BLaER1 treated with 17β-estradiol and CSF1 and Interleukin-3, amounts not matched to agents 10 nM and 100 nM (cell line): ENCODE data around the gene ICAM3.
"Not testable (repeated sequence)": the region's sequence is repeated elsewhere in the genome, so short reads cannot be mapped to it uniquely, and the experiment has no call there.

Experiments used
- H3K27ac ChIP-seq, 11 experiments: shearing (Covaris generic); formaldehyde crosslinking; 2 replicates each; pipeline ENCODE4 v1.8.1; 2022
- H3K27me3 ChIP-seq, 11 experiments: shearing (Covaris generic); formaldehyde crosslinking; 2 replicates each; pipeline ENCODE4 v1.8.1; 2022
- H3K36me3 ChIP-seq, 11 experiments: shearing (Covaris generic); formaldehyde crosslinking; 2 replicates each; pipeline ENCODE4 v1.8.1; 2022
- H3K4me1 ChIP-seq, 10 experiments: shearing (Covaris generic); formaldehyde crosslinking; 2 replicates each; pipeline ENCODE4 v1.8.1; 2022
- H3K4me2 ChIP-seq, 11 experiments: shearing (Covaris generic); formaldehyde crosslinking; 2 replicates each; pipeline ENCODE4 v1.8.1; 2022
- H3K4me3 ChIP-seq, 10 experiments: shearing (Covaris generic); formaldehyde crosslinking; 2 replicates each; pipeline ENCODE4 v1.8.1; 2022
- H3K9ac ChIP-seq, 11 experiments: shearing (Covaris generic); formaldehyde crosslinking; 2 replicates each; pipeline ENCODE4 v1.8.1; 2022
- H3K9me3 ChIP-seq, 11 experiments: shearing (Covaris generic); formaldehyde crosslinking; replicated peaks in 1 of 11; 2 replicates each; pipeline ENCODE4 v1.8.1; 2022
- H4K20me1 ChIP-seq, 11 experiments: shearing (Covaris generic); formaldehyde crosslinking; 2 replicates each; pipeline ENCODE4 v1.8.1; 2022
- Cebpa-rat ChIP-seq, 11 experiments: shearing (Covaris generic); IDR thresholded peaks; 2 replicates each; pipeline ENCODE4 v1.8.1; 2022

The ICAM3 gene, protein sequence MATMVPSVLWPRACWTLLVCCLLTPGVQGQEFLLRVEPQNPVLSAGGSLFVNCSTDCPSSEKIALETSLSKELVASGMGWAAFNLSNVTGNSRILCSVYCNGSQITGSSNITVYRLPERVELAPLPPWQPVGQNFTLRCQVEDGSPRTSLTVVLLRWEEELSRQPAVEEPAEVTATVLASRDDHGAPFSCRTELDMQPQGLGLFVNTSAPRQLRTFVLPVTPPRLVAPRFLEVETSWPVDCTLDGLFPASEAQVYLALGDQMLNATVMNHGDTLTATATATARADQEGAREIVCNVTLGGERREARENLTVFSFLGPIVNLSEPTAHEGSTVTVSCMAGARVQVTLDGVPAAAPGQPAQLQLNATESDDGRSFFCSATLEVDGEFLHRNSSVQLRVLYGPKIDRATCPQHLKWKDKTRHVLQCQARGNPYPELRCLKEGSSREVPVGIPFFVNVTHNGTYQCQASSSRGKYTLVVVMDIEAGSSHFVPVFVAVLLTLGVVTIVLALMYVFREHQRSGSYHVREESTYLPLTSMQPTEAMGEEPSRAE

GRCh38 chr19:10339380-10339960 lies at the start of gene ICAM3:
TSS of gene ICAM3 (minus strand) at chr19:10339624. CDS start at chr19:10339614, 10 bp downstream.
- Histone ChIP-seq H3K9ac (peak within 1 kb of the TSS; percentile 40 to 71 (median 64); a peak in 20 of 22 replicates), H4K20me1 (no peaks in the 10 kb centered on the region), H3K9me3 (no peaks in the 10 kb centered on the region), H3K27ac (peak within 1 kb of the TSS; percentile 25 to 80 (median 73); a peak in 20 of 22 replicates), H3K27me3 (no peaks in the 10 kb centered on the region), H3K36me3 (peaks cover 0 to 10% (median 0%) of the 10 kb centered on the region in 11 experiments; a peak in 2 of 22 replicates), H3K4me2 (peak within 1 kb of the TSS; percentile 84 to 96 (median 92)), H3K4me3 (peak within 1 kb of the TSS; percentile 27 to 65 (median 45); a peak in 16 of 20 replicates), H3K4me1 (peaks cover 30 to 69% (median 48%) of the 10 kb centered on the region in 10 experiments)
- TF ChIP-seq Cebpa-rat (IDR thresholded peaks at IDR 0.05): peak in 7 of 11 experiments; percentile 18 to 85 (median 64); a peak in 10 of 22 replicates

DNA sequence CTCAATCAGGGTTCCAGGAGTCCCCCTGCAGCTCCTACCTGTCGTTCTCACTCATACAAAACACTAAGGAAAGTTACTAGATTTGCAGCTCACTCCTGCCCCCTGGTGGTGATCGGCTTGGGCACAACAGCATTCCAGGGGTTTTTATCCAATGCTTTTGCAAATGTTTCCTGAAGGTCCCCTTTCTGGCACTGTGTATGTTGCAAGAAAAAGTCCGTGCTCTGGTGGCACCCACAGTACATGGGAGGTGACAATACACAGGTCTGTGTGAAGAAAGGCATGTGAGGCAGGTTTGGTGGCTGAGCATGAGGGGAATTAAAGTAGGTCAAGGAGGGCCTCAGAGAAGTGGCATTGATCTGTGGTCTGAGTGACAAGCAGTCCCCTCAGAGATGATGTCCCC lies 49.5 kb upstream of the ICAM3 start:
- Histone ChIP-seq H3K4me2 (no peak overlapping the region), H3K27me3 (no peaks in the 10 kb centered on the region), H3K9me3 (no peaks in the 10 kb centered on the region), H3K4me3 (no peak overlapping the region), H4K20me1 (peaks cover 0 to 50% (median 39%) of the 10 kb centered on the region in 11 experiments; a peak in 20 of 22 replicates), H3K27ac (no peak overlapping the region), H3K9ac (no peak overlapping the region), H3K36me3 (peaks cover 37 to 50% (median 47%) of the 10 kb centered on the region in 11 experiments), H3K4me1 (peaks cover 7 to 23% (median 11%) of the 10 kb centered on the region in 10 experiments; a peak in 18 of 20 replicates)
- no peak for TF ChIP-seq Cebpa-rat (IDR thresholded peaks at IDR 0.05)

GRCh38 chr19:10384580-10384979 lies 45.2 kb upstream of the ICAM3 start:
- no peak for TF ChIP-seq Cebpa-rat (IDR thresholded peaks at IDR 0.05)
- Histone ChIP-seq H3K27me3 (no peaks in the 10 kb centered on the region), H3K9ac (peak overlapping the region in 1 of 11 experiments; percentile 6; a peak in 1 of 22 replicates), H3K4me3 (no peak overlapping the region), H3K9me3 (no peaks in the 10 kb centered on the region), H3K27ac (no peak overlapping the region), H3K4me1 (peaks cover 18 to 34% (median 23%) of the 10 kb centered on the region in 10 experiments), H3K36me3 (peaks cover 0 to 6% (median 3%) of the 10 kb centered on the region in 11 experiments; a peak in 12 of 22 replicates), H4K20me1 (peaks cover 0 to 6% (median 5%) of the 10 kb centered on the region in 11 experiments; a peak in 9 of 22 replicates), H3K4me2 (no peak overlapping the region)

GRCh38 chr19:10383223-10383499 lies 43.7 kb upstream of the ICAM3 start:
- H4K20me1 ChIP-seq: not testable (repeated sequence)

GRCh38 chr19:10380313-10381102 lies 41.1 kb upstream of the ICAM3 start, which contains the start of gene TYK2:
TSS of gene TYK2 (minus strand) at chr19:10380572. CDS start at chr19:10378406, 2,166 bp downstream.
- no peak for TF ChIP-seq Cebpa-rat (IDR thresholded peaks at IDR 0.05)
- Histone ChIP-seq H3K27me3 (no peaks in the 10 kb centered on the region), H3K4me2 (peak within 1 kb of the TSS; percentile 85 to 98 (median 96)), H3K9me3 (no peaks in the 10 kb centered on the region), H3K4me1 (peaks cover 16 to 32% (median 18%) of the 10 kb centered on the region in 10 experiments), H3K27ac (peak within 1 kb of the TSS; percentile 72 to 89 (median 81)), H3K36me3 (peaks cover 22 to 26% (median 23%) of the 10 kb centered on the region in 11 experiments), H3K9ac (peak within 1 kb of the TSS; percentile 81 to 93 (median 88)), H4K20me1 (no peaks in the 10 kb centered on the region), H3K4me3 (peak within 1 kb of the TSS; percentile 78 to 98 (median 91))

More at GRCh38 chr19:10383223-10383499, 43.7 kb upstream of the ICAM3 start:
- H3K4me3 ChIP-seq, H3K27ac ChIP-seq, H3K9ac ChIP-seq, H3K9me3 ChIP-seq, H3K27me3 ChIP-seq, H3K4me2 ChIP-seq: not testable (repeated sequence)
- Histone ChIP-seq H3K36me3 (peaks cover 9 to 11% (median 11%) of the 10 kb centered on the region in 11 experiments), H3K4me1 (peaks cover 22 to 37% (median 35%) of the 10 kb centered on the region in 10 experiments)

GRCh38 chr19:10379880-10380312 lies 40.5 kb upstream of the ICAM3 start:
- H3K36me3 ChIP-seq: peaks cover 28 to 32% (median 29%) of the 10 kb centered on the region in 11 experiments
- H3K9ac ChIP-seq: peak overlapping the region; percentile 81 to 93 (median 88)
- peak overlapping the region; percentile 72 to 89 (median 81) for H3K27ac ChIP-seq
- H3K4me2 ChIP-seq: peak overlapping the region; percentile 82 to 96 (median 94)
- H3K9me3 ChIP-seq: no peaks in the 10 kb centered on the region
- no peak for TF ChIP-seq Cebpa-rat (IDR thresholded peaks at IDR 0.05)
- no peaks in the 10 kb centered on the region; a peak in 1 of 22 replicates for H4K20me1 ChIP-seq
- H3K4me1 ChIP-seq: peaks cover 16 to 32% (median 18%) of the 10 kb centered on the region in 10 experiments
- H3K4me3 ChIP-seq: peak overlapping the region; percentile 78 to 98 (median 91)
- no peaks in the 10 kb centered on the region for H3K27me3 ChIP-seq

GRCh38 chr19:10378124-10378523 lies 38.7 kb upstream of the ICAM3 start:
- H3K4me3 ChIP-seq: no peak overlapping the region
- H3K36me3 ChIP-seq: peaks cover 39 to 45% (median 41%) of the 10 kb centered on the region in 11 experiments
- H3K9ac ChIP-seq: no peak overlapping the region
- H4K20me1 ChIP-seq: peaks cover 0 to 7% (median 0%) of the 10 kb centered on the region in 11 experiments; a peak in 2 of 22 replicates
- H3K9me3 ChIP-seq: no peaks in the 10 kb centered on the region
- peaks cover 16 to 40% (median 23%) of the 10 kb centered on the region in 10 experiments for H3K4me1 ChIP-seq
- H3K27me3 ChIP-seq: no peaks in the 10 kb centered on the region
- no peak overlapping the region for H3K27ac ChIP-seq
- peak overlapping the region in 5 of 11 experiments; percentile 2 to 96 (median 93); a peak in 4 of 22 replicates for H3K4me2 ChIP-seq
- TF ChIP-seq Cebpa-rat (IDR thresholded peaks at IDR 0.05): no peak

- not testable (repeated sequence) for H3K27me3 ChIP-seq, H3K9ac ChIP-seq
Measured at GRCh38 chr19:10377140-10377640, 37.8 kb upstream of the ICAM3 start.

More at GRCh38 chr19:10377140-10377640, 37.8 kb upstream of the ICAM3 start:
- H3K9me3 ChIP-seq, H3K27ac ChIP-seq, H3K4me3 ChIP-seq, H3K4me2 ChIP-seq: not testable (repeated sequence)
- peaks cover 0 to 15% (median 0%) of the 10 kb centered on the region in 11 experiments; a peak in 3 of 22 replicates for H4K20me1 ChIP-seq
- H3K36me3 ChIP-seq: peaks cover 47 to 54% (median 49%) of the 10 kb centered on the region in 11 experiments
- peaks cover 16 to 43% (median 23%) of the 10 kb centered on the region in 10 experiments for H3K4me1 ChIP-seq
